CD14-positive monocyte (primary cell): ENCODE measurements around the gene ADIRF. TPM values are rescaled to one million over a fixed set of nuclear protein-coding genes. Genes with fewer than 3 reads are reported as not detected.
"Not testable (repeated sequence)": the region's sequence is repeated elsewhere in the genome, so short reads cannot be mapped to it uniquely, and the experiment has no call there.

Experiments
- DNase-seq, 3 donors: peaks; one replicate each; pipeline ENCODE4 v3.0.0-alpha.2; 2011 to 2022
- H2AFZ ChIP-seq: 2 replicates; pipeline ENCODE4 v1.6.0; 2012; ENCODE audit warnings: mild to moderate bottlenecking, low read depth, low read length, inconsistent platforms; ENCODE audit not compliant: insufficient read depth, poor library complexity, severe bottlenecking
- H3K27ac ChIP-seq, 2 donors: 1 replicate in 1 of 2; 2 replicates in 1 of 2; pipeline ENCODE4 v1.5.1; 2012 to 2013; ENCODE audit warnings: low read length in 2 of 2, control low read depth in 1 of 2, inconsistent platforms in 1 of 2, low read depth in 1 of 2, mild to moderate bottlenecking in 1 of 2
- H3K27me3 ChIP-seq, 2 donors: one replicate each; pipeline versions ENCODE4 v1.6.0 to v1.6.1; 2011 to 2013; ENCODE audit warnings: low read length in 2 of 2; ENCODE audit not compliant: control insufficient read depth in 2 of 2, insufficient read depth in 2 of 2
- H3K36me3 ChIP-seq, 2 donors: replicated peaks in 1 of 2; 1 replicate in 1 of 2; 2 replicates in 1 of 2; pipeline versions ENCODE4 v1.5.1 to v1.6.1; 2012 to 2013; ENCODE audit warnings: low read length in 2 of 2, control low read depth in 1 of 2, inconsistent platforms in 1 of 2, mild to moderate bottlenecking in 1 of 2; ENCODE audit not compliant: insufficient read depth in 2 of 2, control insufficient read depth in 1 of 2
- H3K4me1 ChIP-seq, 2 donors: 1 replicate in 1 of 2; 2 replicates in 1 of 2; pipeline versions ENCODE4 v1.5.1 to v1.6.1; 2012 to 2013; ENCODE audit warnings: low read length in 2 of 2, control low read depth in 1 of 2, inconsistent platforms in 1 of 2, mild to moderate bottlenecking in 1 of 2, moderate library complexity in 1 of 2; ENCODE audit not compliant: insufficient read depth in 2 of 2, control insufficient read depth in 1 of 2
- H3K4me2 ChIP-seq: replicated peaks from 2 replicates; pipeline ENCODE3; 2012; ENCODE audit warnings: low read length, moderate library complexity, mild to moderate bottlenecking; ENCODE audit not compliant: poor library complexity, severe bottlenecking; ENCODE audit errors: extremely low read depth
- H3K4me3 ChIP-seq, 3 experiments: fragments of 200-600 bp in 1 of 3; sonication (generic) in 1 of 3; replicated peaks in 1 of 3; 1 replicate in 2 of 3; 2 replicates in 1 of 3; pipeline ENCODE4 v1.5.1; 2011 to 2013; ENCODE audit warnings: low read length in 3 of 3, mild to moderate bottlenecking in 3 of 3, control low read depth in 2 of 3, low read depth in 2 of 3, inconsistent platforms in 1 of 3, moderate library complexity in 1 of 3
- H3K79me2 ChIP-seq: 2 replicates; pipeline ENCODE4 v1.6.0; 2012; ENCODE audit warnings: mild to moderate bottlenecking, control low read depth, inconsistent platforms, low read length, moderate library complexity; ENCODE audit not compliant: insufficient read depth
- H3K9ac ChIP-seq: 2 replicates; pipeline ENCODE4 v1.6.0; 2017; ENCODE audit warnings: low read length, mild to moderate bottlenecking; ENCODE audit not compliant: insufficient read depth, poor library complexity, severe bottlenecking
- H3K9me3 ChIP-seq, 2 donors: replicated peaks in 1 of 2; 1 replicate in 1 of 2; 2 replicates in 1 of 2; pipeline versions ENCODE4 v1.5.1 to v1.6.1; 2012 to 2013; ENCODE audit warnings: low read length in 2 of 2, control low read depth in 1 of 2; ENCODE audit not compliant: control insufficient read depth in 1 of 2, insufficient read depth in 1 of 2
- H4K20me1 ChIP-seq: 2 replicates; pipeline ENCODE4 v1.6.0; 2012; ENCODE audit warnings: mild to moderate bottlenecking, low read length, control low read depth, moderate library complexity; ENCODE audit not compliant: insufficient read depth
- H3K27ac Mint-ChIP-seq, 7 donors: one replicate each; pipeline ENCODE4 v1.8.0; 2020; ENCODE audit warnings: mild to moderate bottlenecking in 7 of 7, mixed read lengths in 7 of 7, moderate library complexity in 6 of 7, inconsistent platforms in 2 of 7
- H3K27me3 Mint-ChIP-seq, 3 donors: one replicate each; pipeline ENCODE4 v1.8.0; 2021 to 2022; ENCODE audit warnings: low read depth in 3 of 3, mild to moderate bottlenecking in 3 of 3, mixed read lengths in 3 of 3, moderate library complexity in 3 of 3, inconsistent platforms in 1 of 3
- H3K36me3 Mint-ChIP-seq, 2 donors: one replicate each; pipeline ENCODE4 v1.8.0; 2020; ENCODE audit warnings: mixed read lengths in 2 of 2, inconsistent platforms in 1 of 2, mild to moderate bottlenecking in 1 of 2
- H3K4me1 Mint-ChIP-seq: one replicate; pipeline ENCODE4 v1.8.0; 2020; ENCODE audit warnings: mild to moderate bottlenecking, mixed read lengths
- H3K4me3 Mint-ChIP-seq, 2 donors: one replicate each; pipeline ENCODE4 v1.8.0; 2020; ENCODE audit warnings: mild to moderate bottlenecking in 2 of 2, mixed read lengths in 2 of 2, moderate library complexity in 1 of 2
- H3K9me3 Mint-ChIP-seq, 7 donors: one replicate each; pipeline ENCODE4 v1.8.0; 2020 to 2022; ENCODE audit warnings: mixed read lengths in 7 of 7, mild to moderate bottlenecking in 6 of 7, moderate library complexity in 6 of 7, inconsistent platforms in 2 of 7
- WGBS: methylation state at CpG from one replicate; pipeline ENCODE4 v1.1.5; 2013; ENCODE audit warnings: missing lambda C conversion rate; ENCODE audit not compliant: insufficient coverage; 5-methylcytosine and 5-hydroxymethylcytosine counted together
- intact Hi-C, 2 donors: fragments of 100-400 bp; cut with micrococcal nuclease; formaldehyde crosslinking; loops; one replicate each; pipeline versions ENCODE4 v1.15.0 to v1.15.1; 2023
- polyA plus RNA-seq, 3 donors: library from polyadenylated mRNA; depleted of rRNA in 1 of 3; unstranded in 2 of 3; stranded (reverse) in 1 of 3; fragments of 300-500 nt in 2 of 3; fragments of >200 nt in 1 of 3; fragmentation: Illumina TruSeq in 2 of 3; gene quantifications; 1 replicate in 2 of 3; 2 replicates in 1 of 3; pipeline ENCODE4 v1.2.3, GENCODE V29; 2012 to 2021

The ADIRF gene
- polyA plus RNA-seq, 3 donors: 0.19 TPM; not detected in 2

- H3K9me3 ChIP-seq, H3K4me3 Mint-ChIP-seq, intact Hi-C loops, H3K27me3 Mint-ChIP-seq, H2AFZ ChIP-seq, DNase-seq, H3K4me1 ChIP-seq, H3K36me3 Mint-ChIP-seq, H4K20me1 ChIP-seq, H3K27ac Mint-ChIP-seq, H3K27ac ChIP-seq, H3K9me3 Mint-ChIP-seq, H3K79me2 ChIP-seq, H3K4me2 ChIP-seq, H3K4me3 ChIP-seq, H3K4me1 Mint-ChIP-seq, H3K9ac ChIP-seq, H3K36me3 ChIP-seq, H3K27me3 ChIP-seq: not testable (repeated sequence)
- WGBS: 100% methylated on average over 2 of the region's 18 CpGs
Observed at GRCh38 chr10:87009134-87009696, 40.9 kb downstream of the ADIRF start.

GRCh38 chr10:87013528-87013927 is 45.2 kb downstream of the ADIRF start:
- H3K36me3 Mint-ChIP-seq, intact Hi-C loops, H3K4me2 ChIP-seq, H3K27me3 Mint-ChIP-seq, H3K36me3 ChIP-seq, H3K4me3 ChIP-seq, H2AFZ ChIP-seq, H3K4me1 ChIP-seq, H4K20me1 ChIP-seq, H3K27me3 ChIP-seq, H3K79me2 ChIP-seq, H3K9me3 ChIP-seq, H3K9ac ChIP-seq, H3K4me1 Mint-ChIP-seq, H3K27ac ChIP-seq, H3K9me3 Mint-ChIP-seq: not testable (repeated sequence)
- peak overlapping the region in 1 of 2 donors; percentile 53 for H3K4me3 Mint-ChIP-seq
- peak overlapping the region in 6 of 7 donors; percentile 49 to 82 (median 70) for H3K27ac Mint-ChIP-seq
- peak; percentile 8 to 44 (median 40) for DNase-seq
- WGBS: no CpG with 5 or more reads among the region's 3 CpGs

- intact Hi-C loops, H3K4me1 ChIP-seq, H3K4me3 Mint-ChIP-seq, H3K4me1 Mint-ChIP-seq, H2AFZ ChIP-seq, H3K9me3 Mint-ChIP-seq, H3K27ac Mint-ChIP-seq, H4K20me1 ChIP-seq, H3K36me3 ChIP-seq, H3K9ac ChIP-seq, H3K9me3 ChIP-seq, DNase-seq, H3K27me3 Mint-ChIP-seq, H3K4me2 ChIP-seq, H3K27me3 ChIP-seq, H3K36me3 Mint-ChIP-seq, H3K79me2 ChIP-seq, H3K4me3 ChIP-seq, H3K27ac ChIP-seq: not testable (repeated sequence)
- WGBS: 100% methylated on average over 1 of the region's 10 CpGs
Observed at GRCh38 chr10:87014986-87015716, 46.9 kb downstream of the ADIRF start.

GRCh38 chr10:87018127-87018526 is 49.8 kb downstream of the ADIRF start:
- intact Hi-C loops, H3K4me1 Mint-ChIP-seq, H3K9ac ChIP-seq, H3K4me2 ChIP-seq, DNase-seq, H3K79me2 ChIP-seq, H3K36me3 Mint-ChIP-seq, H3K9me3 Mint-ChIP-seq, H3K27me3 ChIP-seq, H3K27ac ChIP-seq, H3K27ac Mint-ChIP-seq, H3K36me3 ChIP-seq, H3K4me1 ChIP-seq, H3K4me3 ChIP-seq, H2AFZ ChIP-seq, H3K9me3 ChIP-seq, H4K20me1 ChIP-seq, H3K27me3 Mint-ChIP-seq, H3K4me3 Mint-ChIP-seq: not testable (repeated sequence)
- WGBS: 100% methylated on average over 2 of the region's 6 CpGs
